ENCODE data around the gene ITPR3.

GRCh38 chr6:33589731-33590530, 31.2 kb upstream of the ITPR3 start:
- no peak for TF ChIP-seq REST (IDR thresholded peaks at IDR 0.05)
- TF ChIP-seq TAF1 (conservative IDR thresholded peaks at IDR 0.05) = no peak
- peak; percentile 48 for TF ChIP-seq CTCF (IDR thresholded peaks at IDR 0.05; ENCODE audit: low read depth, low read length, missing input control)
- TF ChIP-seq SP1 (IDR thresholded peaks at IDR 0.05) = no peak
- TF ChIP-seq JUND (IDR thresholded peaks at IDR 0.05) = peak in 1 of 2 donors; percentile 51
- TF ChIP-seq RAD21 (IDR thresholded peaks at IDR 0.05) = peak; percentile 68 to 76
- TF ChIP-seq ZBTB33 (IDR thresholded peaks at IDR 0.05) = no peak
